SK-N-SH (cell line): ENCODE results near the gene ZBTB4.

Experiments
- CHD2 ChIP-seq: fragments of 150-350 bp; IDR thresholded peaks from 2 replicates; pipeline ENCODE4 v1.6.1; 2018; ENCODE audit warnings: low read length; ENCODE audit not compliant: partially characterized antibody
- EP300 ChIP-seq, 2 experiments: IDR thresholded peaks; 2 replicates each; pipeline versions ENCODE4 v1.4.0 to v1.6.1; 2012; ENCODE audit warnings: borderline replicate concordance in 1 of 2, low read depth in 1 of 2, low read length in 1 of 2
- POLR2AphosphoS5 ChIP-seq: IDR thresholded peaks from 2 replicates; pipeline ENCODE4 v1.6.1; 2012; ENCODE audit warnings: low read depth, low read length
- RAD21 ChIP-seq: IDR thresholded peaks from 2 replicates; pipeline ENCODE4 v1.6.1; 2012; ENCODE audit warnings: mild to moderate bottlenecking, low read length
- YY1 ChIP-seq: IDR thresholded peaks from 2 replicates; pipeline ENCODE4 v1.4.0; 2012; ENCODE audit warnings: low read depth, mild to moderate bottlenecking
- TF ChIP-seq, protein P1 (sequence below): fragments of 200-600 bp; sonication (generic); IDR thresholded peaks from 2 replicates; pipeline ENCODE4 v1.6.1; 2017; ENCODE audit warnings: antibody characterized with exemption, mild to moderate bottlenecking, moderate library complexity
- TF ChIP-seq, protein P2 (sequence below): IDR thresholded peaks from 2 replicates; pipeline ENCODE4; 2012

DNA sequence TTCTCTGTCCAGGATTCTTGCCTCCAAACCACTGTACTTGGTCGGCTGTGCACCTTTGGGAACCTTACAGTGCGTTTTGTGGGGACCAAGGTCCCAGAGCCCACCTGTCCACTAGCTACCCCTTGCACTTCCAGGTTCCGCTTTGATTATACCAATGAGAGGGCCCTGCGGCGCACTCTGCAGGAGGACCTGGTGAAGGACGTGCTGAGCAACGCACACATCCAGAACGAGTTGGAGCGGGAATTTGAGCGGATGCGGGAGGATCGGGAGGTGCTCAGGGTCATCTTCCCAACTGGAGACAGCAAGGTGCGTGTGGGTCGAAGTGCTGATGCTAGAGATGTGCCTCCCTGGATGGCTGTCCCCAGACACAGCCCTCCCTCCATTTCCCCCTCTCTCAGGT lies 23.6 kb upstream of the ZBTB4 start:
- no peak for TF ChIP-seq CHD2
- TF ChIP-seq, protein P1, sequence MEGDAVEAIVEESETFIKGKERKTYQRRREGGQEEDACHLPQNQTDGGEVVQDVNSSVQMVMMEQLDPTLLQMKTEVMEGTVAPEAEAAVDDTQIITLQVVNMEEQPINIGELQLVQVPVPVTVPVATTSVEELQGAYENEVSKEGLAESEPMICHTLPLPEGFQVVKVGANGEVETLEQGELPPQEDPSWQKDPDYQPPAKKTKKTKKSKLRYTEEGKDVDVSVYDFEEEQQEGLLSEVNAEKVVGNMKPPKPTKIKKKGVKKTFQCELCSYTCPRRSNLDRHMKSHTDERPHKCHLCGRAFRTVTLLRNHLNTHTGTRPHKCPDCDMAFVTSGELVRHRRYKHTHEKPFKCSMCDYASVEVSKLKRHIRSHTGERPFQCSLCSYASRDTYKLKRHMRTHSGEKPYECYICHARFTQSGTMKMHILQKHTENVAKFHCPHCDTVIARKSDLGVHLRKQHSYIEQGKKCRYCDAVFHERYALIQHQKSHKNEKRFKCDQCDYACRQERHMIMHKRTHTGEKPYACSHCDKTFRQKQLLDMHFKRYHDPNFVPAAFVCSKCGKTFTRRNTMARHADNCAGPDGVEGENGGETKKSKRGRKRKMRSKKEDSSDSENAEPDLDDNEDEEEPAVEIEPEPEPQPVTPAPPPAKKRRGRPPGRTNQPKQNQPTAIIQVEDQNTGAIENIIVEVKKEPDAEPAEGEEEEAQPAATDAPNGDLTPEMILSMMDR, result peak; percentile 39
- peak; percentile 47 for TF ChIP-seq RAD21
- no peak for TF ChIP-seq EP300 (IDR thresholded peaks at IDR 0.05; ENCODE audit: borderline replicate concordance in 1 of 2, low read depth in 1 of 2, low read length in 1 of 2)
- no peak for TF ChIP-seq YY1
- TF ChIP-seq POLR2AphosphoS5, result no peak
- TF ChIP-seq, protein P2, sequence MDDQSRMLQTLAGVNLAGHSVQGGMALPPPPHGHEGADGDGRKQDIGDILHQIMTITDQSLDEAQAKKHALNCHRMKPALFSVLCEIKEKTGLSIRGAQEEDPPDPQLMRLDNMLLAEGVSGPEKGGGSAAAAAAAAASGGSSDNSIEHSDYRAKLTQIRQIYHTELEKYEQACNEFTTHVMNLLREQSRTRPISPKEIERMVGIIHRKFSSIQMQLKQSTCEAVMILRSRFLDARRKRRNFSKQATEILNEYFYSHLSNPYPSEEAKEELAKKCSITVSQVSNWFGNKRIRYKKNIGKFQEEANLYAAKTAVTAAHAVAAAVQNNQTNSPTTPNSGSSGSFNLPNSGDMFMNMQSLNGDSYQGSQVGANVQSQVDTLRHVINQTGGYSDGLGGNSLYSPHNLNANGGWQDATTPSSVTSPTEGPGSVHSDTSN, result no peak
